Kidney (tissue), 14 donors: Measurements from ENCODE around the gene PTPRU. TPM values are rescaled to one million over a fixed set of nuclear protein-coding genes. Genes with fewer than 3 reads are reported as not detected.

Source experiments
- DNase-seq, 5 donors: peaks; one replicate each; pipeline ENCODE4 v3.0.0-alpha.2; 2013 to 2020
- FAIRE-seq: peaks from 2 replicates; lab custom pipeline; 2012; peaks lifted over from hg19 to GRCh38; lab: Jason Lieb, UNC
- H3K27ac ChIP-seq, 2 donors: one replicate each; pipeline ENCODE4 v1.7.0; 2013; ENCODE audit warnings: low read depth in 2 of 2, low read length in 2 of 2, inconsistent platforms in 1 of 2
- H3K27me3 ChIP-seq: one replicate; pipeline ENCODE4 v1.7.1; 2013; ENCODE audit warnings: low read length, inconsistent platforms; ENCODE audit not compliant: control insufficient read depth, insufficient read depth
- H3K36me3 ChIP-seq, 3 donors: one replicate each; pipeline versions ENCODE4 v1.7.0 to v1.7.1; 2013; ENCODE audit warnings: low read length in 3 of 3, control low read depth in 1 of 3, inconsistent platforms in 1 of 3; ENCODE audit not compliant: insufficient read depth in 3 of 3, control insufficient read depth in 2 of 3
- H3K4me1 ChIP-seq, 3 donors: one replicate each; pipeline versions ENCODE4 v1.7.0 to v1.7.1; 2013; ENCODE audit warnings: low read length in 3 of 3, inconsistent platforms in 1 of 3, low read depth in 1 of 3; ENCODE audit not compliant: control insufficient read depth in 2 of 3, insufficient read depth in 2 of 3
- H3K4me3 ChIP-seq, 3 donors: one replicate each; pipeline versions ENCODE4 v1.7.0 to v1.8.1; 2013; ENCODE audit warnings: low read length in 3 of 3, control low read depth in 1 of 3, inconsistent platforms in 1 of 3
- H3K9ac ChIP-seq, 3 donors: one replicate each; pipeline versions ENCODE4 v1.7.0 to v1.7.1; 2013; ENCODE audit warnings: low read length in 3 of 3, control low read depth in 1 of 3, inconsistent platforms in 1 of 3
- H3K9me3 ChIP-seq, 3 donors: one replicate each; pipeline versions ENCODE4 v1.7.0 to v1.7.1; 2013; ENCODE audit warnings: low read length in 3 of 3, control low read depth in 1 of 3, inconsistent platforms in 1 of 3; ENCODE audit not compliant: control insufficient read depth in 2 of 3, insufficient read depth in 1 of 3
- intact Hi-C: fragments of 100-400 bp; cut with DNase I; formaldehyde crosslinking; loops from one replicate; pipeline ENCODE4 v1.11.1; 2022
- polyA plus RNA-seq: library from polyadenylated mRNA; stranded (reverse); fragments of 350-450 nt; fragmentation: Illumina TruSeq; extraction: RNeasy Lipid Tissue Mini Kit (QIAGEN cat#74804); gene quantifications from one replicate; pipeline ENCODE4 v1.2.3, GENCODE V29; 2014; ENCODE audit warnings: low read depth, low replicate concordance; ENCODE audit not compliant: insufficient read depth
- total RNA-seq: library from RNA; stranded (reverse); fragmentation: NEBNext Ultra II Directional; extraction: Animal tissue kit (Norgen Biotek cat#: 25700); gene quantifications from one replicate; pipeline ENCODE4 v1.2.1, GENCODE V29; 2021
- TF ChIP-seq, protein P1 (sequence below): IDR thresholded peaks from 3 replicates; pipeline ENCODE4 v1.5.1; 2012; ENCODE audit warnings: mild to moderate bottlenecking, moderate library complexity, borderline replicate concordance; ENCODE audit not compliant: insufficient read depth; ENCODE audit errors: extremely low read depth
- donor health status: control.
- donor health status: control.
- donor health status: control.
- donor health status: control.
- donor health status: control.
- donor health status: DM: yes; HTN: yes; CAD: no.
- donor health status: Normal renal cell carcinoma (clear cell type).

PTPRU gene
- total and polyA plus RNA-seq, 2 donors from 2014 or later: 3.7 to 53.6 TPM

DNA sequence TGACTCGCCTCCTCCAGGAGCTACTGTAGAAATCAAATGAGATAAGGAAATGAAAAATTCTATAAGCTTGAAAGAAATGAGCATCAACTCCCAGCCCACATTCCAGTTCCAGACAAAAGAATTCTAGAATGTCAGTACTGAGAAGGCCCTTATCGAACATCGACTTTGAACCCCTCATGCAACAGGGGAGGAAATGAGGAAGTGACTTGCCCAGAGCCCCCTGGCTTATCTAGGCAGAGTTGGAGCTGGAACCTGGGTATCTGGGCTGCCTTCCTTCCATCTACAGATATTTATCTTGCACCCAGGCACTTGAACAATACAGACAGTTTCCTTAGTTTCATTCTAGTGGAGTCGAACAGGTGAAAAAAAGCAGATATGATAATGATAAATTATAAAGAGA lies 27.9 kb upstream of the PTPRU start:
- intact Hi-C loops: no loop called here
- Histone ChIP-seq H3K4me1 (no peaks in the 10 kb centered on the region), H3K27ac (no peak overlapping the region), H3K9me3 (no peaks in the 10 kb centered on the region), H3K27me3 (no peaks in the 10 kb centered on the region), H3K9ac (no peak overlapping the region), H3K36me3 (peaks cover 4 to 17% (median 11%) of the 10 kb centered on the region in 3 donors), H3K4me3 (no peak overlapping the region)
- TF ChIP-seq, protein P1, sequence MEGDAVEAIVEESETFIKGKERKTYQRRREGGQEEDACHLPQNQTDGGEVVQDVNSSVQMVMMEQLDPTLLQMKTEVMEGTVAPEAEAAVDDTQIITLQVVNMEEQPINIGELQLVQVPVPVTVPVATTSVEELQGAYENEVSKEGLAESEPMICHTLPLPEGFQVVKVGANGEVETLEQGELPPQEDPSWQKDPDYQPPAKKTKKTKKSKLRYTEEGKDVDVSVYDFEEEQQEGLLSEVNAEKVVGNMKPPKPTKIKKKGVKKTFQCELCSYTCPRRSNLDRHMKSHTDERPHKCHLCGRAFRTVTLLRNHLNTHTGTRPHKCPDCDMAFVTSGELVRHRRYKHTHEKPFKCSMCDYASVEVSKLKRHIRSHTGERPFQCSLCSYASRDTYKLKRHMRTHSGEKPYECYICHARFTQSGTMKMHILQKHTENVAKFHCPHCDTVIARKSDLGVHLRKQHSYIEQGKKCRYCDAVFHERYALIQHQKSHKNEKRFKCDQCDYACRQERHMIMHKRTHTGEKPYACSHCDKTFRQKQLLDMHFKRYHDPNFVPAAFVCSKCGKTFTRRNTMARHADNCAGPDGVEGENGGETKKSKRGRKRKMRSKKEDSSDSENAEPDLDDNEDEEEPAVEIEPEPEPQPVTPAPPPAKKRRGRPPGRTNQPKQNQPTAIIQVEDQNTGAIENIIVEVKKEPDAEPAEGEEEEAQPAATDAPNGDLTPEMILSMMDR: no peak
- FAIRE-seq: no peak
- DNase-seq: no peak

DNA sequence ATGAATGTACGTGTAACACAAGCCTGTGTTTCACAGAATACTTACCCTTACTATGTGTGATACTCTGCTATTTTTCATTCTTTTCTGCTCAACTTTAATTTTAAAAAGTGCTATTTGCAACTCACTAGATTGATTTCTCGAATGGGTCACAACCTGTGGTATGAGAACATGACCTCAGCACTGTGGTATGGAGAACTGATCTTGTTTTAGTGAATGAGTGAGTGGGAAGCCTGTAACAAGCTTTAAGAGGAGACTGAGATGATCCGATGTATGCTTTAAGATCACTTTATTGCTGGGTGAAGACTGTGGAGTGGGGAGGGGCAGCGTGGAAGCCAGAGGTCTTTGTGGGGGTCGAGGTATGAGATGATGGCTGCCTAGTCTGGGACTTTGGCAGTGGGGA lies 27.1 kb upstream of the PTPRU start:
- Histone ChIP-seq H3K27ac (no peak overlapping the region), H3K4me1 (no peaks in the 10 kb centered on the region), H3K9me3 (no peaks in the 10 kb centered on the region), H3K27me3 (no peaks in the 10 kb centered on the region), H3K9ac (no peak overlapping the region), H3K4me3 (no peak overlapping the region), H3K36me3 (peaks cover 6 to 20% (median 10%) of the 10 kb centered on the region in 3 donors)
- FAIRE-seq: no peak
- intact Hi-C loops: no loop called here
- TF ChIP-seq, protein P1: no peak
- DNase-seq: no peak

DNA sequence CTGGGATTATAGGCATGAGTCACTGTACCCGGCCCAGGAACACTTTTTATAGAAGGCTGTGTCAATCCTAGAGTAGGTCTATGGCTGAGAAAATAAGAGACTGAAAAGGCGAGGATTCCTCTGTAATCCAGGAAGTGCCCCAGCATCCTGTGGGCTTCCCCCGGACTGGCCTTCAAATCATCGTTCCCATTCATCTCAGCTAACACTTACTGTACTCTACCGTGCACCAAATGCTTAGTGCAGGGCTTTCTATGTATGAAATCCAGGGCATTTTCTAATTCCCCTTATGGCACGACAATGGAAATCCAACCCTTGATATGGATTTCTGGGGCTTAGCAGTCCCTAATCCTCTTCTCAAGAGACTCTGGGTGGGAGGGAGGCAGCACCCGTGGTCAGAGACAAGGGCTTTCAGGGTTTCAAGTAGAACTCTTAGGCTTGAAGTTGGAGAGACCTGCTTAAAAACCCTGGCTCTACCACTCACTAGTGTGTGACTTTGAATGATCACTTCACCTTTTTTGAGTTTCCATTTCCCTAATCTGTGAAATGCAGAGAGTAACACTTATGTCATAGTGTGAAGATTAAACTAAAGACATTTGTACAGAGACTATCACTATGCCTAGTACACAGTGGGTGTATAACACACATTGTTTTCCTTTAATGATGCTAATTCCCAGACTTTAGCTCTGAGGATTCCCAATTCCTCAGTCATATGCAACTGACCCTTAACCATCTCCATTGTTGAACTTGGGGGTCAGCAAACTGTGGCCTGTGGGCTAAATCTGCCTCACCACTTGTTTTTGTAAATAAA lies 25.8 kb upstream of the PTPRU start:
- Histone ChIP-seq H3K9me3 (no peaks in the 10 kb centered on the region), H3K9ac (no peak overlapping the region), H3K4me3 (no peak overlapping the region), H3K36me3 (peaks cover 8 to 30% (median 12%) of the 10 kb centered on the region in 3 donors), H3K4me1 (no peaks in the 10 kb centered on the region), H3K27ac (no peak overlapping the region), H3K27me3 (no peaks in the 10 kb centered on the region)
- intact Hi-C loops: no loop called here
- TF ChIP-seq, protein P1: no peak
- DNase-seq: no peak
- FAIRE-seq: no peak
